Naive thymus-derived CD8-positive, alpha-beta T cell (primary cell): ENCODE results near the gene CMTM6. TPM values are rescaled to one million over a fixed set of nuclear protein-coding genes. Genes with fewer than 3 reads are reported as not detected.
"Not testable (repeated sequence)": the region's sequence is repeated elsewhere in the genome, so short reads cannot be mapped to it uniquely, and the experiment has no call there.

Experiments
- ATAC-seq, 2 donors: fragments of 150-1000 bp; cut with Tn5 transposase in 1 of 2; sonication (Bioruptor Pico), chemical (Tn5 transposase) in 1 of 2; 1 replicate in 1 of 2; 2 replicates in 1 of 2; pipeline ENCODE4 v1.10.0; 2021; ENCODE audit warnings: mild to moderate bottlenecking in 2 of 2, moderate library complexity in 2 of 2
- POLR2A ChIA-PET: fragments of 350-600 bp; sonication (Branson Sonifier 250); formaldehyde crosslinking; loops from one replicate; lab custom pipeline; 2021; ENCODE audit warnings: antibody characterized with exemption; lab: Charles Lee
- DNase-seq, 10 donors: peaks; one replicate each; pipeline versions ENCODE4 v3.0.0 to v3.0.0-alpha.2; 2020 to 2022
- H3K27ac Mint-ChIP-seq, 10 donors: one replicate each; pipeline ENCODE4 v1.8.0; 2020 to 2022; ENCODE audit warnings: mild to moderate bottlenecking in 10 of 10, mixed read lengths in 10 of 10, moderate library complexity in 4 of 10, inconsistent platforms in 1 of 10
- H3K27me3 Mint-ChIP-seq, 5 donors: one replicate each; pipeline ENCODE4 v1.8.0; 2021 to 2022; ENCODE audit warnings: mixed read lengths in 5 of 5
- H3K36me3 Mint-ChIP-seq, 3 donors: one replicate each; pipeline ENCODE4 v1.8.0; 2020 to 2022; ENCODE audit warnings: mixed read lengths in 3 of 3, mild to moderate bottlenecking in 2 of 3, inconsistent platforms in 1 of 3
- H3K4me1 Mint-ChIP-seq, 4 donors: one replicate each; pipeline ENCODE4 v1.8.0; 2021 to 2022; ENCODE audit warnings: mixed read lengths in 4 of 4
- H3K4me3 Mint-ChIP-seq, 10 donors: one replicate each; pipeline ENCODE4 v1.8.0; 2020 to 2022; ENCODE audit warnings: mild to moderate bottlenecking in 10 of 10, mixed read lengths in 10 of 10, moderate library complexity in 6 of 10, inconsistent platforms in 1 of 10
- H3K9me3 Mint-ChIP-seq, 9 donors: one replicate each; pipeline ENCODE4 v1.8.0; 2020 to 2022; ENCODE audit warnings: mixed read lengths in 9 of 9, mild to moderate bottlenecking in 3 of 9, inconsistent platforms in 1 of 9, moderate library complexity in 1 of 9
- polyA plus RNA-seq, 3 donors: library from polyadenylated mRNA; unstranded; fragments of 300-500 nt; fragmentation: Illumina TruSeq; gene quantifications; one replicate each; pipeline ENCODE4 v1.2.3, GENCODE V29; 2021
- total RNA-seq, 8 experiments: library from RNA in 2 of 8; stranded (reverse) in 2 of 8; gene quantifications; one replicate each; pipeline ENCODE4 v1.2.3 and lab custom pipeline; 2021 to 2026

CMTM6 gene
- total and polyA plus RNA-seq, 5 experiments from 2014 or later, result 26.2 to 61.4 (median 36.2) TPM

DNA sequence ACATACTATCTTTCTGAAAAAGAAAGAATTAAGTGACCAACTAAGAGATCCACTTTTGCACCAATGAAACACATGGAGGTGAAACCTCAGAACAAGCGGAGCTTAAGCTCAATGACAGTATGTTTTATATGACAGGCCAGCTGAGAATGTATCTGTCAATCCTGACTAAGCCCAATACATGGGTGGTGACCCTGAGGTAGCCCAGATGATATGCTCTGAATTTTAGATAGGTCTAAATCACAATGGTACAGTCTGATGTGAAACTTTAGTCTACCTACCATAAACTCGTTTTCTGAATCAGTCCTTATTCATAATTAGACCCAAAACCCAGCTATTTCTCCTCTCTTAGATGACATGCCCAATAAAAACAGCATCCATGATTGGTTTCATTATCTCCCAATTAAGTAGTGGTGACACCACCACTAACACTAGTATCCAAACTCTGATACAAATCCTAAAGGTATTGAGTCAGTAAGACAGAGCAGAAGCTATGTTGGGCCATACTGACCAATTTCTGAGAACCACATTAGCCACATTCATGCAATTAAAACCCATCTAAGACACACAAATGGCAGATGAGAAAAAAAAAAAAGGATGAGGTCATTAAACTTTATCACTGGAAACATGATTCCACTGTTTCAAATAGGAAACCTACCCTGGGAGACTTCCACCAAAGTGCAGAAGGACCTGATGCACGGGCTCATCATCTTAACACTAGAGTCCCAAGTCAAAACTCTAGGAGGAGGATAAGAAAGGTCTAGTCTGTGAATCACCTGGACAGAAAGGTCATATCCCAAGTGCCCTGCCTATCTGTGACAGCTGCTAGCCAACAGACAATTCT lies 20.6 kb downstream of the CMTM6 start:
- Mint-ChIP-seq H3K4me3 (no peak overlapping the region), H3K36me3 (peaks cover 23 to 69% (median 60%) of the 10 kb centered on the region in 3 donors), H3K27me3 (no peaks in the 10 kb centered on the region), H3K9me3 (no peaks in the 10 kb centered on the region), H3K4me1 (peaks cover 7 to 65% (median 16%) of the 10 kb centered on the region in 4 donors), H3K27ac (peak overlapping the region in 4 of 10 donors; percentile 16 to 53 (median 44))
- POLR2A ChIA-PET, result interaction anchor here (0.7 kb wide), 1 partner anchor 91 kb away, joined by 5 read pairs; no protein-coding TSS in a partner anchor
- DNase-seq (no peak), ATAC-seq (no peak)

DNA sequence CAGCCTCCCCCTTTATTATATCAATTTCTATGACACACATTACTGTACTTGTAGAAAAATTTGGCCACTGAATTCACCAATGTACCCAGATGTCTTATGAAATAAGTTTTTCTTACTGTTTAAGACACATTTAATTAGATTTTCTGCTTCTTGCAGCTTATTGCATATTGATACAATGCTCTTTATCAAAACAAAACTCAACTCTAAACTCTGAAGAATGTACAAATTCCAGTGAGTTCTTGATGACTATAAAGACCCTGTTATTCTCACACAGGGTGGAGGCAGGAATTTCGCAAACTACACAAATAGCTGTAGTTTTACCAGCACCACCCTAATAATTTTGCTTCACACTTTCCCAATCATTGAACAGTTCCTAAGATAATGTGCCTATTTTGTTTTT lies 22.0 kb downstream of the CMTM6 start:
- POLR2A ChIA-PET, result interaction anchor here (0.6 kb wide), 1 partner anchor 21 kb away, joined by 3 read pairs; no protein-coding TSS in a partner anchor

DNA sequence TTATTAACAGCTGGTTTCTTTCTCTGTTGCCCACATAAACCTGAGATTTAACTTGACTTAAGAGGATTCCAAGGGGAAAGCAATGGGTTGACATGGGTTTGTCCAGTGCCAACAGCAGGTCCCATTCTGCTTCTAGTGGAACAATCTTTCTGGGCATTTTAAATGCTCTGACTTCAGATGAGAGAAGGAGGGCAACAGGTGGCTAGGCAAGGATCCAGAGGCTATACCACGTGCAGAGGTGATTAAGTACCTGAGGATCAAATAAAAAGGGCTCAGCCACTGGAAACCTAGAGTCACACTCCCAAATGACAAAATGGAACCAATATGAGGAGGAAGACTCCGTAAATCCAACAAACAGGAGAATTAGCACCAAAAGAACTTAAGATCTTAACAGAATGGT lies 28.5 kb downstream of the CMTM6 start:
- H3K27ac Mint-ChIP-seq, result peak overlapping the region in 1 of 10 donors; percentile 5
- peaks cover 9 to 40% (median 26%) of the 10 kb centered on the region in 3 donors for H3K36me3 Mint-ChIP-seq
- ATAC-seq, result no peak
- H3K4me1 Mint-ChIP-seq, result peaks cover 18 to 53% (median 24%) of the 10 kb centered on the region in 4 donors
- POLR2A ChIA-PET, result interaction anchor here (1.1 kb wide), 1 partner anchor 28 kb away, joined by 3 read pairs; the partner anchor contains the start of gene CMTM6
- DNase-seq, result no peak
- no peaks in the 10 kb centered on the region for H3K27me3 Mint-ChIP-seq
- no peaks in the 10 kb centered on the region for H3K9me3 Mint-ChIP-seq
- no peak overlapping the region for H3K4me3 Mint-ChIP-seq

More for the DNA sequence above, 22.0 kb downstream of the CMTM6 start:
- Mint-ChIP-seq H3K4me1 (peaks cover 10 to 59% (median 18%) of the 10 kb centered on the region in 4 donors), H3K4me3 (no peak overlapping the region), H3K27ac (peak overlapping the region in 1 of 10 donors; percentile 16), H3K9me3 (no peaks in the 10 kb centered on the region), H3K36me3 (peaks cover 23 to 70% (median 53%) of the 10 kb centered on the region in 3 donors), H3K27me3 (no peaks in the 10 kb centered on the region)
- ATAC-seq, result no peak
- no peak for DNase-seq

DNA sequence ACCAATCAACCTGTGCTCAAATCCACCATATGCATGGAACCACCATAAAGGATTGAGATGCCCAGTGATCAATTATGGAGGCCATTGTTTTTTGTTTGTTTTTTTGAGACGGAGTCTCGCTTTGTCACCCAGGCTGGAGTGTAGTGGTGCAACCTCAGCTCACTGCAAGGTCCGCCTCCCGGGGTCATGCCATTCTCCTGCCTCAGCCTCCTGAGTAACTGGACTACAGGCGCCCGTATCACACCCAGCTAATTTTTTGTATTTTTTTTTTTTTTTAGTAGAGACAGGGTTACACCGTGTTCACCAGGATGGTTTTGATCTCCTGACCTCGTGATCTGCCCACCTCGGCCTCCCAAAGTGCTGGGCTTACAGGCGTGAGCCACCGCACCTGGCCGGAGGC lies 30.5 kb downstream of the CMTM6 start:
- H3K27ac Mint-ChIP-seq, H3K9me3 Mint-ChIP-seq, DNase-seq, H3K27me3 Mint-ChIP-seq, ATAC-seq: not testable (repeated sequence)
- H3K4me1 Mint-ChIP-seq, result peaks cover 24 to 58% (median 35%) of the 10 kb centered on the region in 4 donors
- peaks cover 0 to 27% (median 10%) of the 10 kb centered on the region in 3 donors for H3K36me3 Mint-ChIP-seq
- POLR2A ChIA-PET, result interaction anchor here (0.7 kb wide), 1 partner anchor 15 kb away, joined by 6 read pairs; no protein-coding TSS in a partner anchor
- peak overlapping the region in 1 of 10 donors; percentile 20 for H3K4me3 Mint-ChIP-seq

DNA sequence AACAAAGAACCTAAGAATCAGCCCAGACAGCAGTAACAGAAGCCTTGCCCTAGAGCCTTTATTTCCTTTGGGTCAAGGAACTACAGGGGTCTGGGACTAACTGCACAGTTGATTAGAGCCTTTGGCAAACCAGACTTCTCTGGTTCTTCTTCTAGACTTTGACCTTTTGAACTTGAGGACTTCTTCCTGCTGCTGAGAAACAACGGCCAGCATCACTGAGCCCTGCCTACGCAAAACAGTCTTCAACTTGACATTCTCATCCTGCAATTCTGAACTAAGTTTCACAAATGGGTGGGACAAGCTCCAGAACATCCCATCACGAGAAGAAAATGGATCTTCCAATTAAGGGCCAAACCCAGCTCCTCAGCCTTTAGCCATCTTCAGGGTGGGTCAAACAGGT lies 31.4 kb downstream of the CMTM6 start:
- Mint-ChIP-seq H3K36me3 (peaks cover 0 to 19% (median 4%) of the 10 kb centered on the region in 3 donors), H3K9me3 (no peaks in the 10 kb centered on the region), H3K27ac (peak overlapping the region in 9 of 10 donors; percentile 39 to 84 (median 53)), H3K27me3 (no peaks in the 10 kb centered on the region), H3K4me3 (peak overlapping the region in 1 of 10 donors; percentile 5), H3K4me1 (peaks cover 26 to 60% (median 41%) of the 10 kb centered on the region in 4 donors)
- POLR2A ChIA-PET, result interaction anchor here (1.4 to 5.2 kb wide), 2 partner anchors 16 to 98 kb away, joined by 4 to 51 read pairs; no protein-coding TSS in a partner anchor
- DNase-seq (no peak), ATAC-seq (no peak)

DNA sequence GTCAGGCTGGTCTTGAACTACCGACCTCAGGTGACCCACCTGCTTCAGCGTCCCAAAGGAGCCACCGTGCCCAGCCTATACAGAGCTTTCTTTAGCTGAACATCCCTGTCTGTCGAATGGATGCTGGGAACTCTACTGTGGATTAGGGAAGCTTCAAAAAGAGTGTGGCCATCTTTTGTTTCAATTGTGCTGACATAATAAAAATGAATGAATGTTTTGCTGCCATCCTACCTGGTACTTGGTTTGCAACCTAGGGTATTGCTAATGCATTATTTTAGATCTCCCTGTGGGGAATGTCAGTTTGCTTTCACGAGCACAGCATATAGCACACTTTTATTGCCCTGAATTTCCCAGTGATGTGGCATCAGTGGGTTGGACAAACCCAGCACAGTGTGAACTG lies 32.3 kb downstream of the CMTM6 start:
- Mint-ChIP-seq H3K4me1 (peaks cover 31 to 66% (median 49%) of the 10 kb centered on the region in 4 donors), H3K4me3 (peak overlapping the region in 1 of 10 donors; percentile 60), H3K27me3 (no peaks in the 10 kb centered on the region), H3K27ac (peak overlapping the region in 5 of 10 donors; percentile 43 to 83 (median 72)), H3K9me3 (no peaks in the 10 kb centered on the region), H3K36me3 (peaks cover 0 to 20% (median 3%) of the 10 kb centered on the region in 3 donors)
- POLR2A ChIA-PET, result interaction anchor here (0.6 to 5.2 kb wide), 7 partner anchors 16 to 174 kb away, joined by 3 to 51 read pairs (median 4); no protein-coding TSS in a partner anchor
- DNase-seq, result no peak
- ATAC-seq, result no peak

DNA sequence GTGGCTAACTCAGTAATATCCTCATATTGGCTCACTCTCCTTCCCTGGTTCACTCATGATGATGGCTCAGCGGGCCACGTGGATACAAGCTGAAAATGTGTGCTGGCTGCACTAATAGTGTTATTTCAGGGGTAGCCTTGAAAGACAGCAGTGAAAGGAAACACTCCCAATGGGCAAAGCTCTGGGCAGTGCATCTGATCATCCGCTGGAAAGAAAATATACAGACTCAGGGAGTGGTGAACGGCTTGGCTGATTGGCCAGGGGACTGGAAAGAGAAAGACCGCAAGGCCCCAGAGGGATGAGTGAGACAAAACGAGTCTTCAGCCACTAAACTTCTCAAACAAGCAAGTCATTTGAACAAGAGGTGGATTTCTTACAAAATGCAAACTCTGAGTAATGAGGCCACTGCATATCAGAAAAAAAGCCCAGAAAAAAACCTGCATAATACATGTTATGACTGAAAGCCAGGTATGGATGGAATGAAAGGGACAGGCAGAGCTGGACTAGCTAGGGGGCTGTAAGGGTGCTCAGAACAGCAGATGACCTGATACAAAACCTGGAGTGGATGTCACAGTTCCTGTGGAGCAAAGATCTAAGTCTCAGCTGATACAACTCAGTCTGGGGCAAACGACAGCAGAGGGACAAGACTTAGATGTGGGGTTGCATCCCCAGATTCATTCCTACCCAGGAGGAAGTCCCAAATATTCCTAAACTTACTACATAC lies 33.3 kb downstream of the CMTM6 start:
- H3K27me3 Mint-ChIP-seq, result no peaks in the 10 kb centered on the region
- no peaks in the 10 kb centered on the region for H3K9me3 Mint-ChIP-seq
- H3K4me3 Mint-ChIP-seq, result peak overlapping the region in 3 of 10 donors; percentile 4 to 26 (median 15)
- H3K27ac Mint-ChIP-seq, result peak overlapping the region in 9 of 10 donors; percentile 43 to 88 (median 80)
- peaks cover 0 to 17% (median 6%) of the 10 kb centered on the region in 3 donors for H3K36me3 Mint-ChIP-seq
- DNase-seq (no peak), ATAC-seq (no peak)
- POLR2A ChIA-PET, result interaction anchor here (0.7 to 5.2 kb wide), 9 partner anchors 11 to 230 kb away, joined by 3 to 51 read pairs (median 5); no protein-coding TSS in a partner anchor
- peaks cover 36 to 66% (median 55%) of the 10 kb centered on the region in 4 donors for H3K4me1 Mint-ChIP-seq

DNA sequence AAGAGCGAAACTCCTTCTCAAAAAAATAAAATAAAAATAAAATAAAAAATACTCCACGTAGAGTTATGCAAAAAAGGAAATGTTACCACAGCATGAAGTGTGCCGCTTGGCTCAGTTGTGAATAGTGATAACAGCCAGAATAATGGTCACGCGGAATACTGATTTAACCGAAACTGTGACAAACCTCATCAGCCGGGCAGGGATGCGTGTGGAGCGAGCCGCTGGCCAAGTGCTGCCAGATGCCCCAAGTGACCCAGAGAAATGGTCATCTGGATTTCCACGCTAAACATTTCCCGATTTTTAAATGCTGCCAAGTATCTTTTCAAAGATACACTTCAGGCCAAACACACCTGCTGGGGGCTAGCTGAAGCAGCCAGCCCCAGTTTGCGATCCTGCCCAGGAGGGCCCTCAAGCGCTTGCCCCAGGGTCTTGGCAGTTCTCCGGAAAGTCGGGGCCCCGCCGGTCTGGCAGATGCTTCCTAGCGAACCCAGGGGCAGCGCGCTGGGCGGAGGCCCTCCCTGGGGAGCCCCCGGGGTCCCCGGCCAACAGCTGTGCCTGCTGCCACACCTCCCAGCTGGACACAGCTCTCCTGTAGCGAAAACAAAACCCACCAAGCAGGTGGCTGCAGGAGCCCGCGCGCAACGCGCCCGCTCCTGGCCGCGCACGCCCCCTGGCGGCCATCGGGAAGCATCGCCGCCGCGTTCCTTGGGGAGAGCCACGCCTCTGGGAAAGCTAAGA lies 35.1 kb downstream of the CMTM6 start:
- ATAC-seq (peak; percentile 88 to 91), DNase-seq (peak; percentile 65 to 86 (median 82))
- H3K4me1 Mint-ChIP-seq, result peaks cover 32 to 62% (median 53%) of the 10 kb centered on the region in 4 donors
- H3K27me3 Mint-ChIP-seq, result no peaks in the 10 kb centered on the region
- peaks cover 0 to 13% (median 6%) of the 10 kb centered on the region in 3 donors for H3K36me3 Mint-ChIP-seq
- H3K27ac Mint-ChIP-seq, result peak overlapping the region in 9 of 10 donors; percentile 73 to 94 (median 92)
- no peaks in the 10 kb centered on the region for H3K9me3 Mint-ChIP-seq
- POLR2A ChIA-PET, result interaction anchor here (0.7 to 5.2 kb wide), 18 partner anchors 9 to 170 kb away, joined by 3 to 51 read pairs (median 8); partner anchors contain the start of gene CMTM7
- peak overlapping the region; percentile 50 to 78 (median 70) for H3K4me3 Mint-ChIP-seq

DNA sequence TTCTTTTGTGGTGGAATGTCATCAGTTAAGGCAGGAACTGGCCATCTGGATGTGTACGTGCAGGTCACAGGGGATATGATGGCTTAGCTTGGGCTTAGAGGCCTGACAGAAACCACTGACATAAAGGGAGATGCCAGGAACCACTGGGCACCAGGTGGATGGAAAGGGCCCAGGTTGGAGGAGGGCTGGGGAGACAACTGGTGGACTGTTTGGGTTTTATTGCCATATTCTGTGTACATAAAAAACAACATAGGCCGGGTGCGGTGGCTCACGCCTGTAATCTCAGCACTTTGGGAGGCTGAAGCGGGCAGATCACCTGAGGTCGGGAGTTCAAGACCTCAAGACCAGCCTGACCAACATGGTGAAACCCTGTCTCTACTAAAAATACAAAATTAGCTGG lies 35.8 kb downstream of the CMTM6 start:
- H3K27ac Mint-ChIP-seq, result peak overlapping the region in 5 of 10 donors; percentile 84 to 94 (median 87)
- H3K9me3 Mint-ChIP-seq, H3K27me3 Mint-ChIP-seq, ATAC-seq, DNase-seq: not testable (repeated sequence)
- H3K4me3 Mint-ChIP-seq, result peak overlapping the region; percentile 26 to 68 (median 58)
- peaks cover 0 to 11% (median 6%) of the 10 kb centered on the region in 3 donors for H3K36me3 Mint-ChIP-seq
- POLR2A ChIA-PET, result interaction anchor here (1.0 to 5.2 kb wide), 13 partner anchors 8 to 169 kb away, joined by 3 to 51 read pairs (median 12); no protein-coding TSS in a partner anchor
- peaks cover 32 to 60% (median 51%) of the 10 kb centered on the region in 4 donors for H3K4me1 Mint-ChIP-seq

DNA sequence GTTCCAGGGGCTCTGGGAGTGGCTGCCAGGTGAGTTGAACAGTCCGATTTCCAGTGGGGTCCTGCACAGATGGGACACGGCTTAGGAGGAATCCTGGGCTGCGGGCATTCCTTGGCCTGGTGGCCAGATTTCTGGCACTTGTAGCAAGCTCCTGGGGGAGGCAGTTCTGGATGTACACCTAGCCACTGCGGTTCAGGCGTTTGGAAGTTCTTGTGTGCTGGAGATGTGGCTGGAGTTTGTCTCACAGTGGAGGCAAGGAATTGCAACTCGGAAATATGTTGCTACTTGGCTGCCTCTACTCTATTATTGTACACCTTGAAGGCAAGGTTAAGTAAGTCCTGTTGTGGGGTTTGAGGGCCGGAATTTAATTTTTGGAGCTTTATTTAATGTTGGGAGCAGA lies 37.9 kb downstream of the CMTM6 start:
- not testable (repeated sequence) for ATAC-seq, DNase-seq, H3K9me3 Mint-ChIP-seq, H3K27me3 Mint-ChIP-seq, H3K4me3 Mint-ChIP-seq
- peak overlapping the region in 3 of 10 donors; percentile 3 to 94 (median 87) for H3K27ac Mint-ChIP-seq
- H3K4me1 Mint-ChIP-seq, result peaks cover 32 to 42% (median 37%) of the 10 kb centered on the region in 4 donors
- H3K36me3 Mint-ChIP-seq, result peaks cover 0 to 11% (median 6%) of the 10 kb centered on the region in 3 donors
- POLR2A ChIA-PET, result interaction anchor here (1.6 kb wide), 1 partner anchor 39 kb away, joined by 3 read pairs; no protein-coding TSS in a partner anchor

DNA sequence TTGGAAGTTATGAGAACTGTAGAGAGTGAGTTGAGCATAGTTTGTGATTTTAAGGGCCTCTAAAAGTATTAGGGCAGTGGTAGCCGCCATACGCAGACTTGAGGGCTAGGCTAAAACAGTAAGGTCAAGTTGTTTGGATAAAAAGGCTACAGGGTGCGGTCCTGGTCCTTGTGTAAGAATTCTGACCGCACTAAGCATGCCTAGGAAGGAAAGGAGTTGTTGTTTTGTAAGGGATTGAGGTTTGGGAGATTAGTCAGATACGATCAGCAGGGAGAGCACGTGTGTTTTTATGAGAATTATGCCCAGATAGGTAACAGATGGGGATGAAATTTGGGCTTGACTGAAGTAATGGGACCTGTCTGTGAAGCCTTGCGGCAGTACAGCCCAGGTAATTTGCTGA lies 39.2 kb downstream of the CMTM6 start:
- ATAC-seq, H3K36me3 Mint-ChIP-seq, H3K27me3 Mint-ChIP-seq, H3K9me3 Mint-ChIP-seq, H3K27ac Mint-ChIP-seq, DNase-seq, H3K4me3 Mint-ChIP-seq: not testable (repeated sequence)
- H3K4me1 Mint-ChIP-seq, result peaks cover 30 to 33% (median 31%) of the 10 kb centered on the region in 4 donors
- POLR2A ChIA-PET, result interaction anchor here (1.3 to 11.7 kb wide), 3 partner anchors 32 to 73 kb away, joined by 4 to 353 read pairs (median 33); partner anchors contain the start of gene CMTM7
